Activated gamma-delta T cell (primary cell): ENCODE results near the gene MAP3K9.
"Not testable (repeated sequence)": the region's sequence is repeated elsewhere in the genome, so short reads cannot be mapped to it uniquely, and the experiment has no call there.

Experiments
- DNase-seq: peaks from one replicate; lab custom pipeline; 2025; lab: John Stamatoyannopoulos, UW

The MAP3K9 gene

DNA sequence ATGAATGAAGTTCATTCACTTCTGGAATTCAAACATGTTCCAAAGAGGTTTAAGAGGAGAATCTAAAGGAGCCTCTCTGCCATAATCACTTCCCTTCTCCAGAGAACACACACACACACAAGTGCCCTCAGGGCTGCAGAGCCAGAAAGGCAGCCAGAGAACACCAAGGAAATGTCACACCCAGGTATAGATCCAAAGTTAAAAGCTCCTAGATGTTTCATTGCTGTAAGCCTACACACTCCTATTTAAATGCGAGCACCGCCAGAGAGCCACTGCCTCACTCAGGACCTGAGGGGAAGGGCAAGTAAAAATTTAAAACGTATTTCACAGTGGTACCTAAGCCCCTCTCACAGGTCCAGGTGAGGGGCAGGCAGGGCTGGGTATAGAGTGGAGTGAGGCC, 85.2 kb downstream of the MAP3K9 start:
- DNase-seq, result no peak

DNA sequence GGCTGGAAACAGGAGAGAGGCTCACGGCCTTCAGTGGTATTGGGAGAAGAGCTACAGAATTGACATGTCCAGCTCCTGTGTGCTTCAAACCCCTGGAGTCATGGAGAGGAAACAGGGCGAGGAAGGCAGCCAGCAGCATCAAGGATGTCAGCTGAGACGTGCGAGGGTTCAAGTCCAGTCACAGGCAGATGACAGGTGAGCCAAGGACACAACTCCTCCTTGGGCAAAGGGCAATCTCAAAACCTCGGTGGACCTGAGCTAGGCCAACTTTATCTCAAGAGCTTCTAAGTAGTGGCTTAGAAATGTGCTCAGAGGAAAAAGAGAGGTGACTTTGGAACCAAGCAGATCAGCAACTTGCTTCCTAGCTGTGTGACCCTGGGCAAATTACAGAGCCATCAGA, 86.0 kb downstream of the MAP3K9 start:
- no peak for DNase-seq

DNA sequence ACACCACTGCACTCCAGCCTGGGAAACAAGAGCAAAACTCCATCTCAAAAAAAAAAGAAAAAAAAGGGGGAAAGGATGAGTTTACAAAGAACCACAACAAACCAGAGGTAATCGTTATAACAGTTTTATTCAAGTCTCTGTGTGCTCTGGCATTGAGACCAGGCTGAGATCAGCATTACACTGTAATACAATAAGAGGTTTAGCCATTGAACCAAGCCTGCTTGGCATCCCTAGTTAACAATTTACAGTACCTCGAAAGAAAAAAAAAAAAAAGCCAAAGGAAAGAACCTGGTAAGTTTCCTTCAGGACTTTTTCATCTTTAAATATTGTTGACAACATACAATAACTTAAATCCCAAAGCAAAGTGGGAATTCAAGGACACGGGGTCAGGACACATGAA, 86.9 kb downstream of the MAP3K9 start:
- no peak for DNase-seq

DNA sequence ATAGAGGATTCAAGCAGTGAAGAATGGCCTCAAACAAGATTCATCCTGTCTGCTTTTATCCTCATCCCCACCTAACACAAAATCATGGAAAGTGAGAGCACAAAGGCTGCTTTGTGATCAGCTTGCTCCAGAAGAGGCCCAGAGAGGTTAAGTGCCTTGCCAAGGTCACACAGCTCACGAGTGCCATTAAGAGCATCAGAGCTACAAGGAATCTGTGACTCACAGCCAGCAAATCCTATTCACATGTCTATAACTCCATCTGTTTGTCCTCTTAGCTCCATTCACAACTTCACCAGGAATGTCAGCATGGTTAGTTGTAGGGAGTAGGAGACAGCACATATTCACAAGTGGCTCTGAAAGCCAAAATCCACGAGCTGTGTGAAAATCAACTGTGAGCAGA, 87.8 kb downstream of the MAP3K9 start:
- no peak for DNase-seq

DNA sequence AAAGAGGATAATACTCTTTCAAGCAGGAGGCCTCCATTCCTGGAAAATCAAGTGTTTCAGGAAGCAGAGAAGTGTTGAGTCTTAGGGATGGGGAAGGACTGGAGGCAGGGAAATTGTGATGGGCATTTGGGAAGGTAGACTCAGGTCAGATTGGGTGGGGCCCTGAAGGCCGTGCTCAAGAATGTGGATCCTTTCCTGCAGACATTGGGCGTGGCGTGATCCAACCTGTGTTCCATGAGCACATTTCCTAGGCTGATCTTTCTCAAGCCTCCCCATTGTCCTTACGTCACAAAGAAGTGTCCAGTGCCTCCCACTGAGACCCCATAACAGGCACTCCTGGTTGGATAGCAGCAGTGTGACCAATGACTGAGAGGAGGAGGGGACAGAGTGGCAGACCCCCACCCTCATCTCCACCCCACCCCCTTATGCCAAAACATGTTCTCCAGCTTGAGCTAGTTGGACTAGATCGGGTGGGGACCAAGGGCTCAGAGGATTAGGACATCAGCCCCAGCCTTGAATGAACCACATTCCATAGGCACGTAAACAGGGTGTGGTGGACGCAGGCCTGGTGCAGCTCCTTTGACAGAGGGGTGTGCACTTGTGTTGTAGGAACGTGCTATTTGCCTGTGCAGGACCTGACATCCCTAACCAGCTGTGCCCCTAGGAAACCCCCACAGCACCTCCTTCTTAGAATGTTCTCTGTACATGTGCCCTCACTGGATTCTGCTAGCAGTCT, 90.8 kb downstream of the MAP3K9 start:
- DNase-seq, result no peak

DNA sequence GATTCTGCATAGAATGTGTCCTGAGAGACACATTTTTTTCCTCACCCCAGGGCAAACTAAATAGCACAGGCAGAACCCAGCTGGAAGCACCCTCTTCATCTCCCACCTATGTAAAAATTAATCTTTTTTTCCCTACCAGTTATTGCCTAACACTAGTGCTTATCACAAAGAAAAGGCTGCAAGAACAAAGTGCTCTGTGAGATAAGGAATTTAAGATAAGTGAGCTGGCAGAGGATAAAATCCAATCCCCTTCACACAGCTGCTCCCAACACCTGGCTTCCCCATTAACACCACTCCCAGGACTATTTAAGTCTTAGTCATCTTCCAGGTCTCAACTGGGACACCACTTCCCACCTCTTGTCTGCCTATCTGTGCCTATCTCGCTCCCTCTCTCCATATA, 92.4 kb downstream of the MAP3K9 start:
- no peak for DNase-seq

DNA sequence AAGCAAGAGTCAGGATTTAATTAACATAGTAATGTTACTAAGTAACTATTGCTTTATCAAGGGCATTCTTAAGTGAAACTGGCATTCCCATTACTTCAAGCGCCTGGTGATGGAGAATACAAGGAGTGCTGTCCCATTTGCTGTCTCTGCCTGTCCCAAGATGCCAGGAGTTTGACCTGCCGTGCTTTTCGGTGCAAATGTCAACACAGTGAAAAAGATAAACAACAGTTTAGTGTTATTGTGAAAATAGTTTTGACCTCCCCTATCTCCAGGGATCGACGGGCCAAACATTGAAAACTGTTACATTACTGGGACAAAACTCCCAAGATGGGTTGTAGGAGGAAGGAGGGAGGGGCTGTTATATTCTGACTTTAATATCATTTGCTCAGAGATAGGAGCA, 92.8 kb downstream of the MAP3K9 start:
- DNase-seq, result no peak

DNA sequence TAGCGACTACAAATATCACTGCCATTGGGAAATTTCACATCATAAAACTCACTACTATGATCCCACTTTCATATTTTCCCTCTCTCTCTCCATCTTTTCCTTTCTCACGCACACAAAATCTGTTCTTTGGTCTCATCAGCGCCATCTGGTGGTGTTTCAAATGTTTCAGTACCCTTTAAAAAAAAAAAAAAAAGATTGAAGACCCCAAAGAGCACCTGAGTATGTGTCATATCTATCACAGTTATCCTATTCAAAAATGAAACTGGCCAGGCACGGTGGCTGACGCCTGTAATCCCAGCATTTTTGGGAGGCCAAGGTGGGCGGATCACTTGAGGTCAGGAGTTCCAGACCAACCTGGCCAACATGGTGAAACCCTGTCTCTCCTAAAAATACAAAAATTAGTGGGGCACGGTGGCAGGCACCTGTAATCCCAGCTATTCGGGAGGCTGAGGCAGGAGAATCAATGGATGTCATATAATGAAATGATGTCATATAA, 95.2 kb downstream of the MAP3K9 start:
- no peak for DNase-seq

DNA sequence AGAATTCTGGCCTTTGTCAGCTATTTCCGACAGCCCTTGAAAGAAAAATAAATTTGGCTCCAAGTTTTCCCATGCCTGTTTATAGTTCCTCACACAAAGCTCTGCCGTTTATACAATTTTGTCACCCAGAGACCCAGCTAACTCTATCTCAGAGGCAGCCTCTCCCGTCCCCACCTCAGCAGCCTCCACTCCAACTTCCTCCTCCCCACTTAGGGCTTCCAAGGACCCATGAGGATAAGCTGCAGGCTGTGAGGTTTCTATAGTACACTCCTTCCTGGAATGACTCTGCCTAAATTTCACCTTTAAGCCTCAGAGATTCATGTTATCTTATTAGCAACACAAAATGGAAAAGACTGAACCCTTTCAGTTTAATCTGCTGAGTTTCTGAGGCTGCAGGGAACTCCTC, 95.8 kb downstream of the MAP3K9 start:
- no peak for DNase-seq

DNA sequence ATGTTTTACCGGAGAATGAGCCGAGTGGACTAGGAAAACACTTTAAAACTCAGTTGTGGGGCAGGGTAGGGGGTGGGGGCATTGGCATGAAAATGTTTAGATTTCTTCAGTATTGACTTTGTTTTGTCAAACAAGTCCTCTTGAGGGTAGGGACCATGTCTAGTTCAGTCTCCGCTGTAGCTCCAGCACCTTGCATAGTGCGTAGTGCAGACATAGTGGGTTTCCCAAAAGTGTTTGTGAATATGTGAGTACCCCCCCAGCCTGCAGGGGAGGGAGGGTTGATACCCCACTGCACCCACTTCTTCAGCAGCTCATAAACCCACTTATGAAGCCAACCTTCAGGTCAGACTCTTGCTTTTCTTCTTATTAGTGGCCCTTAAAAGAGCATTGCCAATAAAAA, 96.2 kb downstream of the MAP3K9 start:
- no peak for DNase-seq

DNA sequence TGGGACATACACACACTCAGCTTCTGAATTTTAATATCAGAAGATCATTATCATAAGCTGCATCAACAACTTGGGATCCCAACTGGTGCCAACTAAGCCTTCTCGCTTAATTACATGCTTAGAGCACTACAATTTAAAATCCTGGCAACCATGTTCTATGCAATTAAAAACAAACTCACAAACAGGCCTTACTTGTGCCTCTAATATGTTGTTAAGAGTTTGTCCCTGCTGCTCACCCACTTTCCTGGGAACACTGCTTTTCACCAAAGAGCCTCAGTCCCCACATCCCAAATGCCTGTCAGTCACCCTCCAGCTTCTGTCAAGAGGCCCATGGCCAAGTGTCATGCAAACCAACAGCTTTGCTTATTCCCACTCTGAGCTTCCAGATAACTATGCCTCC, 97.9 kb downstream of the MAP3K9 start:
- DNase-seq, result no peak

DNA sequence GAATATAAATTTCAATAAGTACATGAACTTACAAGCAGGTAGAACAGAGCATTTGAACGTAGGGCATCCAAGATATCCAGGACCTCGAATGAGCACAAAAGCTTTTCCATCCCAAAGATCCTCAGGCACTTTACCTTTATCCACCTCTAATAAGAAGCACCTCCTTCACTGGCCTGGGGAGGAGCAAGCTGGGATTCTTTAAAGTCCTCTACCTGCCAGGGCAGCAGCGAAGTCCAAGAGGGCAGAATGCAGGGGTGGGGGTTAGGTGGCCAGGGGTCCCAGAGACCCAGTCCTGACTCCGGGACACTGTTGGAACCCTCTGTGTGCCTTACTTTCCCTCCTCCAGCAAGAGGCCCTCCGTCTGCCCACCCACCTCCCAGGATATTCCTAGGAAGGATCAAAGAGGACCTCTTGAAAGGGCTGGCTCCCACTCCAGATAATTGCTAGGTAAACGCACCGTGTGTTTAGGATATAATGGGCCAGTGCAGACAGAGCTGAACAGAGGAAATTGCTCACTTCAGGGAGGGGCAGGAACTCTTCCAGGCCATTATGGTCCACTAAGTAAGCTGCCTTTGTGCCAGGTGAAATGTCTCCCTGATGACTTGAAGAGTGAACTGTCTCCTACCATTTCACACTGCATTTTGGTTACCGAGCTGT, 99.5 kb downstream of the MAP3K9 start:
- DNase-seq, result no peak

DNA sequence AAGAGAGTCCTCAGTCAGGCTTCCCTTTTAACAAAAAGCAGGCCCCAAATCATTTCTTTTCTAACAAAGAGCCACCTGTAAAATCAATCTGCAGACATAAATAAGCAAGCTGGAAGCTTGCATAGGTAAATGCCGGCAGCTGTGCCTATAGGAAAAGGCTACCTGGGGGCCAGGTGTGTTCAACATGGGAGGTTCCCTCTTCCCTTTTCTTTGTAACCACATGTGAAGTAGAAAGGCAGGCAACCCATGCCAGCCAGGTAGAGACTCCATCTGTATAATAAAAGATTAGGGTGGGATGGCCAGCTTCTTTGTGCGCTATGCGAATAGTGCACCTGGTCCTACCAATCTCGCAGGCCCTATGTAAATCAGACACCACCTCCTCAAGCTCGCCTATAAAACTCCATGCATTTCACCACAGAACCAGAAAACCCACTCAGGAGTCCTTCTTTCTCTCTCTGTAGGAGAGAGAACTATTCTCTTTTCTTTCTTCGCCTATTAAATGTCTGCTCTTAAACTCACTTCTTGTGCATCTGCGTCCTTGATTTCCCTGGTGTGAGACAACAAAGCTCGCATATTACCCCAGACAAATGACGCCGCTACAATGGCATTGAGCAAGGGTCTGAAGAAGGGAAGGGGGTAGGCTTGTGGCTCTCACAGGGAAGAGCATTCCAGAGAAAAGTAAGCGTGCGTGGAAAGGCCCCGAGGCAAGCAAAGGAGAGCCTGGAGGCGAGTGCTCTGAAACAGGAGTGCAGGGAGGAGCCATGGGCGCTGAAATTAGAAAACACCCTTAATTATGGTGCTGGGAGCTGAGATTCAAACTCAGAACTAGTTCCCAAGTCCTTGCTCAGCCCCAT, 100.4 kb downstream of the MAP3K9 start:
- DNase-seq, result no peak

DNA sequence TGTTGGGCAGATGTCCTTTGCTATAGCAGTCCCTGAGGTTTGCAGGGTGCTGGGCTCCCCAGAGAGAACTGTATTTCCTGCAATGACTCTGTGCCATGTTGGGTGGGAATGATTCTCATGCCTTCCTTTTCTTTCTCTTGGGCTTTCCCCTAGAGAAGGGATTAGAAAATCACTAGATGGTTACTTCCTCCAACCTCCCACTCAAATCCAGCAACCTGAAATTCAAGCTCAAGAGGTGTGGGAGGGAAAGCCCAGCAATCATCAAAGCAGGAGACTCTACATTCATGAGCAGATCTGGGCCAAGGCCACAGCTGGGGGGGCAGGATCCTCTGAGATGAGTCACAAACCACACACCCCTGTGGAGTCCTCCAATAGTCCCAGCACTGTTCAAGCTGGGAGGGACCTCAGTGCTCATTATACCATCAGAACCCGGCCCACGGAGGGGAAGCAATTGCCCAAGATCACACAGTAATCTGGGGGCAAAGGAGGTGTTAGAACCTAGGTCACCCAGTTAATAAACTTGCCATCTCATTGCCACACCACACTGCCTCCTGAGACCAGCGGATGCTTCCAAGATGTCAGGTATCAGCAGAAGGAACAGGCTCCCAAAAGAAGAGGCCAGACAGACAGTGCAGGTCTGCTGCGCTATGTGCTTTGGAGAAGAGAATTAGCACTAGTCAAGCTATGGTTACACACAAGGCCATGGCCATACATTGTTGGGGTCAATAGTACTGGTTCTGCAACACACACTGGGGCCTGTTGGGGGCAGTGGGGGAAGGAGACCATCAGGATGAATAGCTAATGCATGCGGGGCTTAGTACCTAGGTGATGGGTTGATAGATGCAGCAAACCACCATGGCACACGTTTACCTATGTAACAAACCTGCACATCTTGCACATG, 101.9 kb downstream of the MAP3K9 start:
- DNase-seq, result no peak

DNA sequence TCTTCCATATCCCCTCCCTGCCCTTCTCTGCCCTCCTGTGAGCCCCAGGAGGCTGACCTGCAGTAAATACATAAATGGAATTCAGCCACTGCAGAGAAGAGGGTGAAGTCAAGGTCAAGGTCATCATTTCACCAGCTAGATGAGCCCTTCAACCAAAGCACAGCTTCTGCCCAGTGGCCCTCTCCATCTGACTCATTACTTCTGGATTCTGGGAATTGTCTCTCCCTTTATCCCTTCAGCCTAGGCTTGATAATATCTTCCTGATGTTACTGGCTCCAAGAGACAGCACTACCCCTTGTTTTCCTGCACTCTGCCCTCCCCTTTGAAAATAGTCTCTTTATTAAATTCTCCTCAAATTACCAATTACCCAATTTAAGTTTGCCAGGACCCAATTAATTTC, 103.1 kb downstream of the MAP3K9 start:
- DNase-seq, result no peak

DNA sequence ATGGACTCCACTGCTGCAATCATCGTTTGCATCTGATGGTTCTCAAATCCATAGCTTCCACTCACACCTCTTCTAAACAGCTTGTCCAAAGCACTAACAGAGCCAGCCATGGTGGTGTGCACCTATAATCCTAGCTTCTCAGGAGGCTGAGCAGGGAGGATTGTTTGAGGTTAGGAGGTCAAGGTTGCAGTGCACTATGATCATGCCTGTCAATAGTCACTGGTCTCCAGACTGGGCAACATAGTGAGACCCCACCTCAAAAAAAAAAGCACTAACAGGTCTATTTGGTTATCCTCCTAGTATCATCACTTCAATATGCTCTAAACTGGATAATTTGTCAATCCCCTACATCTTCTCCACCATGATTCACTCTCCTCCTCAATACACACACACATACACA, 104.4 kb downstream of the MAP3K9 start:
- DNase-seq, result no peak

DNA sequence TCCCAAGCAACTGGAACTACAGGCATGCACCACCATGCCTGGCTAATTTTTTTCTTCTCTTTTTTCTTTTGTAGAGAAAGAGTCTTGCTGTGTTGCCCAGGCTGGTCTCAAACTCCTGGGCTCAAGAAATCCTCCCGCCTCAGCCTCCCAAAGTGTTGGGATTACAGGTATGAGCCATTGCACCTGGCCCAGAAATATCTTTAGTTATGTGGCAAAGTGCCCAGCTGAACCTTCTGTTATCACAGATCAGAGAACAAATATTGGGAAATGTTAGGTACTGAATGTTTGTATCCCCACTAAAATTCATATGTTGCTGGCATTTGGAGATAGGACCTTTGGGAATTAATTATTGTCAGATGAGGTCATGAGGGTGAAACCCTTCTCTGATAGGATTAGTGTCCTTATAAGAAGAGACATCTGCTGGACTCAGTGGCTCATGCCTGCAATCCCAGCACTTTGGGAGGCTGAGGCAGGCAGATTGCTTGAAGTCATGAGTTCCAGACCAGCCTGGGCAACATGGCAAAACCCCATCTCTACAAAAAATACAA, 105.6 kb downstream of the MAP3K9 start:
- DNase-seq, result not testable (repeated sequence)

DNA sequence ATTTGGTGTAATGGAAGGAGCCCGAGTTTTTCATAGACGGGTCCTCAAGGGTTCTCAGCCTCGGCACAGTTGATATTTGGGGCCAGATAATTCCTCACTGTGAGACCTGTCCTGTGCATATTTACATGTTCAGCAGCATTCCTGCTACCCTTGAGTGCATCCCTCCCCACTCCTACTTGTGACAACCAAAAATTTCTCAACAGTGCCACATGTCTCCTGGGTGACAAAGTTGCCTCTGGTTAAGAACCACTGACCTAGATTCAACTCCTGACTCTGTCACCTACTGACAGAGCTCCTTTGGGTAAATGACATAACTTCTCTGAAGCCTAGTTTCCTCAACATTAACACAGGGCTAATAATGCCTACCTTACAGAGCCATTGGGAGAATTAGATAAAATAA, 107.2 kb downstream of the MAP3K9 start:
- DNase-seq, result no peak

DNA sequence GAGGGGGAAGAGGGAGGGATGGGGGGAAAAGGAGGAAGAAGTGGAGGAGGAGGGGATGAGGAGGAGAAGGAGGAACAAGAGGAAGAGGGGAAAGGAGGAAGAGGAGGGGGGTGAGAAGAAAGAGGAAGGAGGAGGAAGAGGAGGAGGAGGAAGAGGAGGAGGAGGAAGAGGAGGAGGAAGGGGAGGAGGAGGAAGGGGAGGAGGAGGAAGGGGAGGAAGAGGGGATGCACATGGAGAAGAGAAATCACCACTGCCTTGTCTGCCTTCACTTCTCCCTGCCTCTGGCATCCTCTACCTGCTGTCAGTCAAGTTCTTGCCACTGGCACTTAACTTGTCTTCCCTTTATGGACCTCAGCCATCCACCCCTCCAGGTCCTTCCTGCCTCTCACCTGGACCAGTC, 107.7 kb downstream of the MAP3K9 start:
- DNase-seq, result no peak

DNA sequence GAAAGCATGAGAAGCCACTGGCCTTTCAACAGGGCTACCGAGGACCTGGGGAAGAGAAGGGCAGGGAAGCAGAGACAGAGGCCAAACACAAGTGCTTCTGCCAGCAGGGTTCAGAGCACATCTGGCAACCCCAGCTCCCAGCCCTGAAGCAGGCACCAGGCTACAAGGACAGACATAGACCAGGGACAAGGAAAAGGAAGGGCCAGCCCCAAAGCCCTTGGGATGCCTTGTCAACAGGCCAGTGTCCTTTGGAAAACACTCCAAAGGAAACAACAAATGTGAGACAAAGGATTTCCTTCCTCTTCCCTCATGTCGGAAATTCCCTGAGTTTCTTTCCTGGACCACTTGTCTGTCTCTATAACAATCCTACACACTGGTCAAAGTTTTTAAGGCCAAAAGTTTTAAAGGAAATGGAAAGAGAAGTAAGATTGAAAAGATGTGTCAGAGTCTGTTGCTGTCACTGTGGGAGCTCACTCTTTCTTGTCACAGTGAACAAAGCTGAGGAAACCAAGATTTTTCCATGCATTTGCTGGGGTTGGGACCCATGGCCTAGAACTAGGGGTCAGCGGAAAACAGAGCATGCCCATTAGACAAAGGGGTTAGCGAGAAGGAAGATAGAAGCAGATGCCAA, 108.2 kb downstream of the MAP3K9 start:
- no peak for DNase-seq

DNA sequence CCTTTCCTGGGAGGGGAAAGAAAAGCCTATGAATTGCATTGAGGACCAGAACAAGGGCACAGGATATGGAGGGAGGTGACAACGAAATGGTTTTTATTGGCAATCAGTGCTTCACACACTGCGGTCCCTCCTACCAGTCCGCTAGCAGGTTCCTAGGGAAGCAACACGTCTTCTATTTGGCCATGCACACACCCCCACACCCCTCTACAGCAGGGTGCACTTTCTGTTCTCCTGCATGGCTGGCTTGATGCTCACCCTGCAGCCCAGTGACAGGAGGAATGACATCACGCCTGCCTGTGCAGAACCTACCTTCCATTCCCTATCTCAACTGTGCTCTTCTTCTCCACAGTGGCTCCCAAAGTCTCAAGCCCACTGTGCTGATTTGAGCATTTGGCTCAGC, 109.7 kb downstream of the MAP3K9 start:
- DNase-seq, result no peak
